ENCODE measurements around the gene EVX2. TPM values are rescaled to one million over a fixed set of nuclear protein-coding genes. Genes with fewer than 3 reads are reported as not detected.
A peak's percentile ranks its signal among the peaks of the same experiment; 100 is the strongest.

EVX2 gene
- total RNA-seq, 1 donor from 2014 or later = not detected

DNA sequence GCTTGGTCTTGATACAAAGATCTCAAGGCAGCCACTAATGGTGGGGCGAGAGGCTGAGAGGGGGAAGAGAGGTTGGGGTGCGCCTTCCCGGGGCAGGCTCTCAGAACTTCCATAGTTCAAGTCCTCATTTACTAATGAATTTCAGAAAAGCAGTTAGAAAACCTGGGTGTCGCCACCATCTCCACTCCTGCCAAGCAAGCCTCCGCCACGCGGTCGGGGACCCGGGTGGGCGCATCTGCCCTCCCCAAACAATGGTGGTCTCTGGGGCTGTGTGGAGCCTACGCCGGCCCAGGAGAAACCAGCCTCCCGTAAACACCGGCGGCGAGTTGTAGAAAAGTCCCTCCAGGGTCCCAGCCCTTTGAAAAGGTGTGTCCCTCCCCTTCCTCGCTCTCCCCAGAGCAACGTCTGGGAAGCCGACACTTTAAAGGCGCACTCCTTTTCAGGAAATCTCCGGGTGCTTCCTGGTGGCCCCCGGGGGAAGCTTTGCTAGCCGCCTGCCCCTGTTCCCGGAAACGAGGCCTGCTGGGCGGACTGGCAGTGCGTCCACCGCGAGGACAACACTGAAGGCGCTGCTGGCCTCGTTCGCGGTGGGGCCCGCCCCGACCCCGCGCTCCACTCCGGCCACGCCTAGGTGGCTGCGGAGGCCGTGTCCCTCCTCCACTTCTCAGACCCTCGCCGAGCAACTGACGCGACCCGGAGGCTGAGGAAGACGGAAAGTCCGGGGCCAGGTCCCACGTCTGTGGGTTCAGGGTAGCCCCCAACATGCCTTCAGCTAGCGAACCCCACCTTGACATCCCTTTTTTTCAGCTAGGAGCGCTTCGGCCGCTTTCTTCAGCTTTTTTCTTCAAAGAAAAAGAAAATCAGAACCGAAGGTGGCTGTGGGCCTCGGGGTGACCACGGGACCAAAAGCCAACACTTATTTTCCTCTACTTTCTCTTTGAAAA, 16.8 kb downstream of the EVX2 start:
- DNase-seq (ENCODE audit: low read depth) = no peak

DNA sequence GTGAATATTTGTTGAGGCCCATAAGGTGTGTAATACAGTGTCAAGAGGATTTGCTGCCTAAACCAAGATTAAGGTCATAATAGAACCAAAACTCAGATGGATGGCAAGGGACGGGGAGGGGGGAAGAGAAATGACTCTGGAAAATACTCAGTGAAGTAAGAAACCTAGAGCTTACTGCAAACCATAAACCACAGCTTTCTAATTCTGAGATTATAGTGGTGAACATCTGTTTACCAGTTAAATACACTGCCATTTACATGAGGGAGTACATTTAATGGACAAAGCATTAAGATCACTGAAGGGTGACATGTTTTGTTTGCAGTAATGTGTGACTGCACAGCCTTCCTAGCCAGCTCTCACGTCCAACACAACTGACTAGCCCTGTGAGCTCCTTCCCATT, 19.8 kb downstream of the EVX2 start:
- peak; percentile 64 for DNase-seq (ENCODE audit: low read depth)

DNA sequence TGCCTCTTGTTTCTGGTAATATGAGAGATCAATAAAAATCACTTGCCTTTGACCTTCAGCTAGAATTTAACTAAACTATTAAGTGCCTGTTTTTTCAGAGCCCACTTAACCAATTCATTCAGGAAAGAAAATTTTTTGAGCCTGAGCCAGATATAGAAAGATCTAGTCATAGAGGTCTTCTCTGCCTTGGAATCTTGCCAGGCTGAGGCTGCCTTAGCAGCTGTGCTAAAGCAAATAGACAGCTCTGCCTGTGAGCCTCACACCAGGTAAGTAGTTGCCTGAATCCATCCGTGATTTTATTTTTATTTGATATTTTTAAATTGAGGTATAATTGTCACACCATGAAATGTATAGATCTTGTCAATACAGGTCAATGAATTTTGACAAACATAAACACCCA, 27.4 kb downstream of the EVX2 start:
- no peak for DNase-seq (ENCODE audit: low read depth)

DNA sequence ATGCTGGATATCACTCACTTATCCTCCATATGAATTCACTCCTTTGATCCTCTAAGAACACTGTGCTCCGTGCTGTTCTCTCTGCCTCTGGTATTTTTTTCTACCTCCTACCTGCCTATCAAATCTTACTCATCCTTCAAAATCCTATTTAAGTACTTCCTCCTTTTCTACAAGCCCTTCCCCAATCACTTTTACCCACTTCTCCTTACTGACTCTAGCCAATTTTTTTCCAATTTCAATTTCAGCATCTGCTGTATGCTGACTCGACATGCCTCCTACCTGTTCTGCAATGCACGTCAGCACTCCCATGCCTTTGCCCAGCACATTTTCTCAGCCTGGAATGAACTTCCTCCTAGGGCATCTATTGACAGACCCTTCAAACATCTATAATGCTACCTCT, 44.4 kb downstream of the EVX2 start:
- DNase-seq (ENCODE audit: low read depth) = no peak

DNA sequence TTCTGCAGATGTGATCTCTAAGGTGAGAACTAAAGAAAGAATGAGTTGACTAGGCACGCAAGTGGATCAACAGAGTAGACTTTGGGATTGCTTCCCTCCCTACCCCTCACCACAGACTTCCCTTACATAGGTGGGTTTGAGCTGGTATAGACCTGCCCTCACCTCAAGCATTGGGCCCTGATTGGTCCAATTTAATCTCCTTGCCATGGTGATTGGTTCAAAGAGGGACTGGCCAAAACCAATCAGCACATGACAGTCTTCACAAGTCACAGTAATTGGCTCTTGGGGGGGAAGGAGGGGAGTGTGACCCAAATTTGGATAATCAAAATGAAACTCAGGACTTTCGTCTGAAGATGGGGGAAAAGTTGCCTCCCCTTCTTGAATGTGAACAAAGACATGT, 45.1 kb downstream of the EVX2 start:
- no peak for DNase-seq (ENCODE audit: low read depth)

DNA sequence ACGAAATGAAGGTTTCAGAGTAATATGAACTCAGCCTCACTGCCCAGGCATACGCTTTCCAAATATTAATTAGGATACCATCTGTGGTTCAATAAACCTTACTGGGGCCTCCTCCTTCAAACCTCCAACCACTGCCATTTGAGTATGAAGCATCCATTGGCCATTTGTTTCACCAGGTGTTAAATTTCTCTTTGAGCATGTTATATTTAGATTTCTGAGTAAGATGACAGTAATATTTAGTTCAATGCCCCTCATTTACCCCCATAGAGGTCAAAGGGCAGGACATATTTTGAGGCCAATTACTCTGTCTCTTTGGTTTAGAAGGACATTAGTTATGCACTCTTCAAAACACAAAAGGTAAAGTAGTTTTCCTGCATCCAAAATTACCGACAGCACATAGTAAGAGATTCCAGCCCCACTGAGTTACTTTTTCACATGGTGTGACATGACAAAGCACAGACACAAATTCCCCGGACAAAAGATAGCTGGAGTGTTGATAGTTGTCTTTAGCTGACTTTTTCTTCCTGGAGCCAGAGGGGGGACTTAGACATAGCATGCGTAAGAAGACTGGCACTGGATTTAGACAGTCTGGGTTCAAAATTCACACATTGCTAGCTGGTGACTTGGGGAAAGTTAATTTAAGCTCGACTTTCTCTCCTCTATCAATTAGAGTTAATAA, 48.6 kb downstream of the EVX2 start:
- no peak for DNase-seq (ENCODE audit: low read depth)

DNA sequence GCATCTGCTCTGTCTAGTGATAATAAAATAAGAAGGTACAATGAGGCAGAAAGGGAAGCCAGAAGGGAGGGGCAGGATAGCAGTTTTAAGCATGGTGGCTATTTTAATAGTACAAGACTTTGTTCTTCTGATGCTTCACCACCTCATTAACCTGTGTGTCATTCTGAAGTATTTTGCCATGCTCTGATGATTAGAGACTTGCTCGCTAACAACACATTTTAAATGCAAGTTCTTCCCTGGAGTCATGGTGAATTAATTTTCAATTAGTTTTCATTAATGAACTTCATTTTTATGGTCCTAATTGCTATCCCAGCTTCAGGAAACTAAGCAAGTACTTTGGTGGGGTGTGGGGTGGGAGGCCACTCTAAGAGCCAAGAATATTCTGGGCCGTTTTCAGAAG, 56.0 kb downstream of the EVX2 start:
- no peak for DNase-seq (ENCODE audit: low read depth)

Other genes starting within 250 kb of the EVX2 start
- 34.9 and 45.8 TPM in 2 replicates for gene LNPK, start 81.7 kb downstream of the EVX2 start, total RNA-seq
- not detected in 2 replicates for gene HOXD13, start 8.8 kb upstream of the EVX2 start, total RNA-seq
- not detected in 2 replicates for gene HOXD12, start 15.8 kb upstream of the EVX2 start, total RNA-seq
- gene HOXD11, start 23.3 kb upstream of the EVX2 start, total RNA-seq = 4.7 and 10.5 TPM in 2 replicates
- gene HOXD10, start 32.8 kb upstream of the EVX2 start, total RNA-seq = 3.3 and 33.5 TPM in 2 replicates
- gene HOXD9, start 38.8 kb upstream of the EVX2 start, total RNA-seq = 2.4 and 15.7 TPM in 2 replicates
- gene HOXD8, start 45.7 kb upstream of the EVX2 start, total RNA-seq = 13.4 and 41.9 TPM in 2 replicates
- gene HOXD4, start 67.6 kb upstream of the EVX2 start, total RNA-seq = 6.6 and 23.2 TPM in 2 replicates
- gene HOXD3, start 73.3 kb upstream of the EVX2 start, total RNA-seq = 2.3 and 26.9 TPM in 2 replicates
- 4.2 and 15.7 TPM in 2 replicates for gene HOXD1, start 104.7 kb upstream of the EVX2 start, total RNA-seq
- 35.3 and 40.7 TPM in 2 replicates for gene MTX2, start 185.5 kb upstream of the EVX2 start, total RNA-seq

All from renal cortical epithelial cell (primary cell).